ENCODE results near the gene ARL5A. TPM values are rescaled to one million over a fixed set of nuclear protein-coding genes. Genes with fewer than 3 reads are reported as not detected.

The ARL5A gene
- total and polyA plus RNA-seq, 2 of the 4 experiments (the other 2 are of a cell fraction): 22.3 to 45.5 TPM

DNA sequence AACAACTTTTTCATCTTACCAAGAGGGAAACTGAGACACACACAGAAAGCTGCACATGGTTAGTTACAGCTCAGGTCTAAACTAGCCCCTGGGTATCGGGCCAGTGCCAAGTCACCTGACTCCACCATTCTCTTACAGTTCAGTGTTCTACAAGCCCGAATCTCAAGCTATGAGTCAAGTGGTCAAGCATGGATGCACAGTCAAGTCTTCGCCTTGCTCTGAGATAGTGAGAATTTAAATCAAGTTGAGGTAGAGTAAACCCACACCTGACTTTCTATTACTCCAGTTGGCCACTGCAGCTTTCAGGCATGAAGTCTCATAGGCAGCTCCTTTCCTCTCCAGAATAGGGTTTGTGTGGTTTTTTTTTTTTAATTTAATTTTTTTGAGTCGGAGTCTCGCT lies 34.5 kb upstream of the ARL5A start:
- no peak for DNase-seq
- Histone ChIP-seq H3K27me3 (ENCODE audit: control insufficient read depth, insufficient read depth, low read length) (no peaks in the 10 kb centered on the region; the same call in 1 of the 2 replicates), H2BK5ac (ENCODE audit: low read depth, low read length, poor library complexity, severe bottlenecking) (no peak overlapping the region), H3K4me2 (ENCODE audit: low read depth, low read length) (no peak overlapping the region), H3K9ac (ENCODE audit: low read depth, low read length) (no peak overlapping the region), H3K9me1 (ENCODE audit: insufficient read depth, low read length) (no peaks in the 10 kb centered on the region), H3K56ac (ENCODE audit: extremely low read depth, insufficient read depth, low read length) (no peak overlapping the region), H3K4ac (ENCODE audit: low read depth, low read length) (no peak overlapping the region), H2BK15ac (ENCODE audit: low read depth, low read length) (no peak overlapping the region), H3K9me3 (ENCODE audit: control insufficient read depth, insufficient read depth, low read length) (no peaks in the 10 kb centered on the region), H4K5ac (ENCODE audit: low read depth, low read length) (no peak overlapping the region), H3K79me1 (ENCODE audit: low read depth in 1 of 2, low read length in 2 of 2) (no peaks in the 10 kb centered on the region), H3K23ac (ENCODE audit: low read depth, low read length) (no peak overlapping the region), H2BK20ac (ENCODE audit: low read depth, low read length) (no peak overlapping the region), H3K4me3 (ENCODE audit: insufficient read depth, low read depth, low read length) (no peak overlapping the region), H3K36me3 (ENCODE audit: control insufficient read depth, insufficient read depth, low read length) (no peaks in the 10 kb centered on the region), H3K18ac (ENCODE audit: low read depth, low read length) (no peak overlapping the region), H4K20me1 (ENCODE audit: insufficient read depth, low read length) (no peaks in the 10 kb centered on the region), H2AK5ac (ENCODE audit: low read depth, low read length) (no peak overlapping the region), H4K8ac (ENCODE audit: low read depth in 2 of 2, low read length in 2 of 2) (no peak overlapping the region), H3K14ac (replicated peaks; ENCODE audit: low read depth, low read length) (no peak overlapping the region), H3K27ac (ENCODE audit: insufficient read depth, low read length) (no peak overlapping the region), H4K91ac (ENCODE audit: insufficient read depth, low read depth, low read length) (no peak overlapping the region), H2BK120ac (ENCODE audit: low read depth, low read length) (no peak overlapping the region), H3K4me1 (ENCODE audit: control insufficient read depth, insufficient read depth, low read length) (no peaks in the 10 kb centered on the region), H2AK9ac (replicated peaks; ENCODE audit: low read depth, low read length, poor library complexity) (no peak overlapping the region), H2AFZ (replicated peaks; ENCODE audit: low read length, poor library complexity) (no peak overlapping the region)
- ChIA-PET POLR2A (ENCODE audit: unreplicated experiment) (no interaction called here), CTCF (no interaction called here)
- WGBS, 2 experiments (ENCODE audit: extremely low coverage in 2 of 2, insufficient read length in 1 of 2): no CpG with 5 or more reads among the region's 5 CpGs
- in situ Hi-C loops (cut with MboI; ENCODE audit: low sequenced_read_pairs) (no loop called here), intact Hi-C loops (cut with micrococcal nuclease) (no loop called here), dilution Hi-C loops (cut with HindIII; ENCODE audit: low sequenced_read_pairs, unreplicated experiment) (no loop called here)
- BruUV-seq (replicated peaks): no TSS peak
- ATAC-seq (ENCODE audit: low read depth): no peak
- no peak for TF ChIP-seq RAD21 (IDR thresholded peaks at IDR 0.05; ENCODE audit: low read length)
- no peak for TF ChIP-seq NFE2L2 (IDR thresholded peaks at IDR 0.05; ENCODE audit: low read depth, low read length)
- no peak for TF ChIP-seq MAZ (IDR thresholded peaks at IDR 0.05; ENCODE audit: borderline replicate concordance, low read depth, low read length)
- TF ChIP-seq RCOR1 (IDR thresholded peaks at IDR 0.05; ENCODE audit: insufficient replicate concordance, low read length): no peak
- TF ChIP-seq, protein P1, sequence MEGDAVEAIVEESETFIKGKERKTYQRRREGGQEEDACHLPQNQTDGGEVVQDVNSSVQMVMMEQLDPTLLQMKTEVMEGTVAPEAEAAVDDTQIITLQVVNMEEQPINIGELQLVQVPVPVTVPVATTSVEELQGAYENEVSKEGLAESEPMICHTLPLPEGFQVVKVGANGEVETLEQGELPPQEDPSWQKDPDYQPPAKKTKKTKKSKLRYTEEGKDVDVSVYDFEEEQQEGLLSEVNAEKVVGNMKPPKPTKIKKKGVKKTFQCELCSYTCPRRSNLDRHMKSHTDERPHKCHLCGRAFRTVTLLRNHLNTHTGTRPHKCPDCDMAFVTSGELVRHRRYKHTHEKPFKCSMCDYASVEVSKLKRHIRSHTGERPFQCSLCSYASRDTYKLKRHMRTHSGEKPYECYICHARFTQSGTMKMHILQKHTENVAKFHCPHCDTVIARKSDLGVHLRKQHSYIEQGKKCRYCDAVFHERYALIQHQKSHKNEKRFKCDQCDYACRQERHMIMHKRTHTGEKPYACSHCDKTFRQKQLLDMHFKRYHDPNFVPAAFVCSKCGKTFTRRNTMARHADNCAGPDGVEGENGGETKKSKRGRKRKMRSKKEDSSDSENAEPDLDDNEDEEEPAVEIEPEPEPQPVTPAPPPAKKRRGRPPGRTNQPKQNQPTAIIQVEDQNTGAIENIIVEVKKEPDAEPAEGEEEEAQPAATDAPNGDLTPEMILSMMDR (conservative IDR thresholded peaks at IDR 0.05; ENCODE audit: low read depth, low read length): no peak
- no peak for TF ChIP-seq BHLHE40 (IDR thresholded peaks at IDR 0.05; ENCODE audit: low read depth, low read length)
- TF ChIP-seq FOS (IDR thresholded peaks at IDR 0.05; ENCODE audit: low read depth, low read length): no peak
- no peak for TF ChIP-seq USF2 (IDR thresholded peaks at IDR 0.05; ENCODE audit: low read depth, low read length)
- no peak for TF ChIP-seq POLR2A (IDR thresholded peaks at IDR 0.05; ENCODE audit: low read depth, low read length)
- no peak for TF ChIP-seq CEBPB (IDR thresholded peaks at IDR 0.05; ENCODE audit: low read depth, low read length)
- no peak for TF ChIP-seq MXI1 (IDR thresholded peaks at IDR 0.05; ENCODE audit: borderline replicate concordance, low read depth, low read length)
- no peak for TF ChIP-seq ELK1 (IDR thresholded peaks at IDR 0.05; ENCODE audit: borderline replicate concordance, low read depth, low read length)
- TF ChIP-seq SMC3 (IDR thresholded peaks at IDR 0.05; ENCODE audit: low read depth, low read length): no peak

Data from IMR-90 (cell line).